KMS-11 (cell line): ENCODE data around the gene COL25A1.
"Not testable (repeated sequence)": the region's sequence is repeated elsewhere in the genome, so short reads cannot be mapped to it uniquely, and the experiment has no call there.

Experiments used
- H2AFZ ChIP-seq: fragments of 200-600 bp; sonication (generic); 2 replicates; pipeline ENCODE4 v1.6.1; 2016; ENCODE audit warnings: antibody characterized with exemption, mixed run types, low read depth
- H3K27ac ChIP-seq: fragments of 200-600 bp; sonication (generic); 2 replicates; pipeline ENCODE4 v1.6.1; 2016; ENCODE audit warnings: mild to moderate bottlenecking, mixed run types
- H3K27me3 ChIP-seq: fragments of 200-600 bp; sonication (generic); 2 replicates; pipeline ENCODE4 v1.6.1; 2017; ENCODE audit warnings: mild to moderate bottlenecking, low read depth, mixed run types, moderate library complexity; ENCODE audit not compliant: insufficient read depth
- H3K36me3 ChIP-seq: fragments of 200-600 bp; sonication (generic); 2 replicates; pipeline ENCODE4 v1.6.1; 2017; ENCODE audit warnings: mild to moderate bottlenecking, mixed run types; ENCODE audit not compliant: insufficient read depth
- H3K4me1 ChIP-seq: fragments of 200-600 bp; sonication (generic); 2 replicates; pipeline ENCODE4 v1.6.1; 2016; ENCODE audit warnings: mild to moderate bottlenecking, low read depth, mixed run types; ENCODE audit not compliant: poor library complexity, severe bottlenecking
- H3K4me2 ChIP-seq: fragments of 200-600 bp; sonication (generic); 2 replicates; pipeline ENCODE4 v1.7.0; 2016; ENCODE audit warnings: mild to moderate bottlenecking, mixed run types
- H3K4me3 ChIP-seq: fragments of 200-600 bp; sonication (generic); IDR thresholded peaks from 2 replicates; pipeline ENCODE4 v1.6.1; 2017; ENCODE audit warnings: low read depth, low read length, mixed read lengths; ENCODE audit not compliant: insufficient read depth
- H3K79me2 ChIP-seq: fragments of 200-600 bp; sonication (generic); 2 replicates; pipeline ENCODE4 v1.6.1; 2016; ENCODE audit warnings: low read depth, mixed run types; ENCODE audit not compliant: insufficient read depth
- H3K9ac ChIP-seq: fragments of 200-600 bp; sonication (generic); 2 replicates; pipeline ENCODE4 v1.6.1; 2016; ENCODE audit warnings: mild to moderate bottlenecking, mixed run types
- H4K20me1 ChIP-seq: fragments of 200-600 bp; sonication (generic); 2 replicates; pipeline ENCODE4 v1.6.1; 2016; ENCODE audit warnings: mild to moderate bottlenecking, mixed run types; ENCODE audit not compliant: insufficient read depth
- TF ChIP-seq, protein P1 (sequence below): fragments of 200-600 bp; sonication (generic); conservative IDR thresholded peaks from 2 replicates; pipeline ENCODE4 v1.6.1; 2017; ENCODE audit warnings: low read depth, mild to moderate bottlenecking, antibody characterized with exemption, low read length, moderate library complexity, mixed read lengths

Gene COL25A1

DNA sequence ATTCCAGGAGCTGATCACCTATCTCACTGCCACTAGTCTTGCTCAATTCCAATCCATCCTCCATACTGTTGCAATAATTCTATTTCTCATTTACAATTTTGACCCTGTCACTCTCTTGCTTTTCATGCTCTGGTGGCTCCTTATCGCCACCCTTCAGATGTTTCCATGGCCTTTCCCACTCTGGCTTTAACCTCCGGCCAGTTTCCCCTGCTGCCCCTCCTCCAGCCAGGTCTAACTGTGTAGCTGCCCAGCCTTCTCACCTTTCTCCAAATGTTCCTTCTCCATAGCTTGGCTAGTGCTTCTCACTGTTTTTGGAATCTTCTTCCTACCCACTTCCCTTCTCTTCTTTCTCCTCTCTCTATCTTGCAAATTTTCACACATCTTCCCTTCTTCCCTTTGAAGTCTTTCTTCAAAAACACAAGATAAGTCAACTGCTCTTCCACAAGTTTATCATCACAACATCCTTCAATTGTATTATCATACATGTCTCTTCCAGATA, 153.8 kb downstream of the COL25A1 start:
- H3K4me3 ChIP-seq, result no peak overlapping the region
- no peaks in the 10 kb centered on the region for H3K79me2 ChIP-seq
- no peaks in the 10 kb centered on the region for H4K20me1 ChIP-seq
- H3K9ac ChIP-seq, result no peak overlapping the region
- no peaks in the 10 kb centered on the region for H3K27me3 ChIP-seq
- H3K4me2 ChIP-seq, result no peak overlapping the region
- no peak overlapping the region for H2AFZ ChIP-seq
- no peaks in the 10 kb centered on the region for H3K4me1 ChIP-seq
- H3K36me3 ChIP-seq, result no peaks in the 10 kb centered on the region
- no peak overlapping the region for H3K27ac ChIP-seq
- TF ChIP-seq, protein P1, sequence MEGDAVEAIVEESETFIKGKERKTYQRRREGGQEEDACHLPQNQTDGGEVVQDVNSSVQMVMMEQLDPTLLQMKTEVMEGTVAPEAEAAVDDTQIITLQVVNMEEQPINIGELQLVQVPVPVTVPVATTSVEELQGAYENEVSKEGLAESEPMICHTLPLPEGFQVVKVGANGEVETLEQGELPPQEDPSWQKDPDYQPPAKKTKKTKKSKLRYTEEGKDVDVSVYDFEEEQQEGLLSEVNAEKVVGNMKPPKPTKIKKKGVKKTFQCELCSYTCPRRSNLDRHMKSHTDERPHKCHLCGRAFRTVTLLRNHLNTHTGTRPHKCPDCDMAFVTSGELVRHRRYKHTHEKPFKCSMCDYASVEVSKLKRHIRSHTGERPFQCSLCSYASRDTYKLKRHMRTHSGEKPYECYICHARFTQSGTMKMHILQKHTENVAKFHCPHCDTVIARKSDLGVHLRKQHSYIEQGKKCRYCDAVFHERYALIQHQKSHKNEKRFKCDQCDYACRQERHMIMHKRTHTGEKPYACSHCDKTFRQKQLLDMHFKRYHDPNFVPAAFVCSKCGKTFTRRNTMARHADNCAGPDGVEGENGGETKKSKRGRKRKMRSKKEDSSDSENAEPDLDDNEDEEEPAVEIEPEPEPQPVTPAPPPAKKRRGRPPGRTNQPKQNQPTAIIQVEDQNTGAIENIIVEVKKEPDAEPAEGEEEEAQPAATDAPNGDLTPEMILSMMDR, result no peak

DNA sequence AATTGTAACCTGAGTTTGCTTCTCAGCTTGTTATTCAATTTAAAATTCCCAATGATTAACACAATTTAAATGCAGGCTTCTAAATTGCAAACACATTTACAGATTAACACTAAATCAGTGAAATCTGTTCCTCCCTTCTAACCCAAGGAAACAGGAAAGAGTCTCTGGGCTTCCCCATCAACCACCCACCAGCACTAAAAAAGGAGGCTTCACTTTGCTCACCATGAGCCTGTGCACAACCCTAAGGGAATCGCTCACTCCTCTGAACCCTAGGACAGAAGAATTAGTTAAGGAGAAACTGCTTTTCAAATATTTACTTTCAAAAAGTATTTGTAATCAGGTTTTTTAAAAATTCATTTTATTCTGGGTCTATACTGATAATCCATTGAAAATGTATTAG, 155.3 kb downstream of the COL25A1 start:
- H3K27me3 ChIP-seq, result no peaks in the 10 kb centered on the region
- H3K4me3 ChIP-seq, result no peak overlapping the region
- H3K79me2 ChIP-seq, result no peaks in the 10 kb centered on the region
- no peaks in the 10 kb centered on the region for H4K20me1 ChIP-seq
- no peaks in the 10 kb centered on the region for H3K36me3 ChIP-seq
- TF ChIP-seq, protein P1, result no peak
- no peak overlapping the region for H3K27ac ChIP-seq
- no peaks in the 10 kb centered on the region for H3K4me1 ChIP-seq
- H3K4me2 ChIP-seq, result no peak overlapping the region
- H2AFZ ChIP-seq, result no peak overlapping the region
- H3K9ac ChIP-seq, result no peak overlapping the region

DNA sequence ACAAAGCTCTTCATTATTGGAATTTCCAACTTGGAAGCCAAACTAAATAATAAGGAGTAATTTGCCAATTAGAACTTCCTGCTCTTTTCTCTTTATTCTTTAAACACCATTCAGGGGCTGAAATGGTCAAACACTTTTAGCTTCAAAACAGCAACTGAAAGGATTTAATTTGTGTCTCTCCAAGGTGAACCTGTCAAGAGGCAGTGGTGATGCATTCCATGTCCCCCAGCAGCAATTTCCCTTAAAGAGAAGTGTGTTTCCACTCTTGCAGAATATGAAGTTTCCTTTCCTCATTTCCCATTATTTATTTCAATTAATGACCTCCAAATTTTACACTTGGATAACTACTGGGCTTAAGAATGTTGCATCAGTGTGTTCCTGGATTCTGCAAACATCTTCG, 156.0 kb downstream of the COL25A1 start:
- Histone ChIP-seq H2AFZ (no peak overlapping the region), H3K27ac (no peak overlapping the region), H3K9ac (no peak overlapping the region), H3K36me3 (no peaks in the 10 kb centered on the region), H3K4me3 (no peak overlapping the region), H3K27me3 (no peaks in the 10 kb centered on the region), H3K4me1 (no peaks in the 10 kb centered on the region), H3K79me2 (no peaks in the 10 kb centered on the region), H4K20me1 (no peaks in the 10 kb centered on the region), H3K4me2 (no peak overlapping the region)
- TF ChIP-seq, protein P1, result no peak

DNA sequence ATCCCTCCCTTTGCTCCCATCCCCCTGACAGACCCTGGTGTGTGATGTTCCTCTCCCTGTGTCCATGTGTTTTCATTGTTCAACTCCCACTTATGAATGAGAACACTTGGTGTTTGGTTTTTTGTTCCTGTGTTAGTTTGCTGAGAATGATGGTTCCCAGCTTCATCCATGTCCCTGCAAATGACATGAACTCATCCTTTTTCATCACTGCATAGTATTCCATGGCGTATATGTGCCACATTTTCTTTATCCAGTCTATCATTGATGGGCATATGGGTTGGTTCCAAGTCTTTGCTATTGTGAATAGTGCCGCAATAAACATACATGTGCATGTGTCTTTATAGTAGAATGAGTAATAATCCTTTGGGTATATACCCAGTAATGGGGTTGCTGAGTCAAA, 164.3 kb downstream of the COL25A1 start:
- not testable (repeated sequence) for H3K79me2 ChIP-seq, H3K4me2 ChIP-seq, H2AFZ ChIP-seq, H3K9ac ChIP-seq, H3K27me3 ChIP-seq, H3K36me3 ChIP-seq, H3K27ac ChIP-seq, H4K20me1 ChIP-seq, H3K4me1 ChIP-seq, H3K4me3 ChIP-seq

DNA sequence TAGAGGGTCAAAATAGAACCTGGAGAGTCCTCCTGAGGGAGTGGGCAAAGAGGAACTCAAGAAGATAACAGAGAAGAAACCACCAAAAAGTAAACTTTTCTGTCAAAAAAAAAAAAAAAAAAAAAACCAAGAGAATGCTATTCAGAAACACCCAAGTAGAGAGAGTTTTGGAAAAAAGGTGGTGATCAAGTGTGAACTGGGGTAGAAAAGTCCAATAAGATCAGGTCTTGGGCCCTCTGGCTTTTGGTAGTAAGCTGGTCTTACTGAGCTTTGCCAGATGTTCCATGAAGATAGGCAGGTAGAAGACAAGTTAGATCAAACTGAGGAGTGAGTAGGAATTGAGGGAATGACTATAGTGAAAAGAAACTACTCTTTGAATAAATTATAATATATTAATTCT, 167.5 kb downstream of the COL25A1 start:
- Histone ChIP-seq H3K4me3 (no peak overlapping the region), H3K4me2 (no peak overlapping the region), H3K36me3 (no peaks in the 10 kb centered on the region), H4K20me1 (no peaks in the 10 kb centered on the region), H3K9ac (no peak overlapping the region), H3K27me3 (no peaks in the 10 kb centered on the region), H2AFZ (no peak overlapping the region), H3K4me1 (no peaks in the 10 kb centered on the region), H3K27ac (no peak overlapping the region), H3K79me2 (no peaks in the 10 kb centered on the region)
- TF ChIP-seq, protein P1, result no peak
